HG03354 (cell line): Measurements from ENCODE around the gene FBXW8.
A peak's percentile ranks its signal among the peaks of the same experiment; 100 is the strongest.

ENCODE experiments used
- ATAC-seq: cut with Tn5 transposase; IDR thresholded peaks from one replicate; pipeline ENCODE4 v1.9.1; 2021; ENCODE audit warnings: mild to moderate bottlenecking; ENCODE audit not compliant: unreplicated experiment, poor library complexity, severe bottlenecking

Gene FBXW8

DNA sequence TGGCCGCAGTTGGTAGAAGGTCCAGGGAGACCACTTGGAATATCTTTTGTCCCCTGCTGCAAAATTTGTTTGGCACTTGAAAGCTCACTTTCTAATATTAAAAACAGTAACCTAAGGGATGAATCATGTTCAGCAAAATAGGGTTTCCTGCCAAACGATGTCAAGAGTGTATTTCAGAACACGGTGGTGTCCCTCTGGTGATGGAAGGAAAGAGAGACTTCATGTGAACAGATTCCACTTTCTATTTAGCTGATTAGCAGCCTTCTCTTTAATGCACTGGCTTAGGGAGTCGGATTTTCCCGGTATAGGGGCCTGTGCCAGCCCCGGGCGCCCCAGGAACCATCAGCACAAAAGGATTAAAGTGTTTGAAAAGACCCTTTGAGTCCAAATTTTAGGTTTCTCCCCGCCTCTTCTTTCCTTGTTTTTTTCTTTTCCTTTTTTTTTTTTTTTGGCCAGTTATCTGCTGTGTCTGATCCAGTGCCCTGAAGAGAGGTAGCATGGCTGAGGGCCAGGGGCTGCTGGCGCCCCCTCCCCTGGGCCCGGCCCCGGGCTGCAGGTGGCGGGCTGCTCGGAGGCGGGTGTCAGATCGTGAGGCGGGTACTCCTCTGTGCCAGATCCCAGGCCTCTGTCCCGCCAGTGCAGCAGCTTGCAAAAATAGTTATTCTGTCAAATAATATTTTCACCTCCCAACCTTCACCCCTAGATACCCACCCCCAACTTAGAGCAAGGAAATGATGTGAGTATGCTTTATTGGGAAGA, 100.1 kb downstream of the FBXW8 start:
- ATAC-seq, result no peak

DNA sequence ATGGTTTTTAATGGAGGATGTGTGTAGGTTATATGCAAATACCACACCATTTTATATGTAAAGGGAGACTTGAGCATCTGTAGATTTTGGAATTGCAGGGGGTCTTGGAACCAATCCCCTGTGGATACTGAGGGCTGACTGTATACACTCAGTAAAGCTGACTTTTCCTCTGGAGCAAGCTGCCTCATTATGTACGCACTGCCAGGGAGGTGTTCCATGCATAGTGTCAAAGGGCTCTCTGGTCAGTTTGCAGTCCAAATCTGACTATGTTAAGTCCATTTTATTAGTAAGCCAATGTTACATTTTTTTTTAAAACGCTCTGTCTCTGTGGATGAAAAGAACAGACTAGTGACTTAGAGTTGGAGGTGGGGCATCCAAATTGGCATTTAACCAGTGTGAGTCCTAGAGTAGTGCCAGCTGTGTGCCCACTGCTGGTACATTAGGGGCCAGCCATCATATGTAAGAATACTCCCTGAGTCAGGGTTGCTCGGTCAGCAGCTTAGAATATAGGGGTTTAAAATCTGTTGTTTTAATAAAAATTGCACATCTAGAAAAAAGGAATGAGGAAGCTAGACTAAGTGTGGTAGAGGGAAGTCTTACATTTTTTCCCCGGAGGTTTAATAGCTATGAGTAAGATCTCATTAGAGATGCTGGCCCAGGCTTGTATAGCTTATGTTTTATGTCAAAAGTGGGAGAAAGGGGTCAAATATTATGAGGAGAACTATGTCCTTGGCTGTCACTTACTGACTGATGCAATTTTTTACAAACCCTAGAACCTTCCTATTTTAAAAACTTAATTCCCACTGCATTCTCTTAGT, 101.4 kb downstream of the FBXW8 start:
- ATAC-seq, result no peak

DNA sequence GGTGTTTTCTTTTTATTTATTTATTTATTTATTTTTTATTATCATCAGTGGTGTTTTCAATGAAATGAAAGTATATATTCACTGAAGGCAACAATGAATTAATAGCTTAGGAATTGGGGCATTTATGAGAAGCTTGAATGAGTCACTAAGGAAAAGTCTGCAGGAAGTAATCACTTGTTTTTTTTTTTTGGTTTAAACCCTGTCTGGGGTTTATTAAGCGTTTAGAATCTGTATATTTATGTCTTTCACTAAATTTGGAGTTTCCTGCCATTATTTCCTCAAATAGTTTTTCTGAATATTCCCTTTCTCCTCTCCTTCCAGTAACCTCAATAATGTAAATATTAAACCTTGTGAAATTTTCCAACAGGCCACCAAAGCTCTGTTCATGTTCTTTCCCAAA, 103.0 kb downstream of the FBXW8 start:
- ATAC-seq, result no peak

DNA sequence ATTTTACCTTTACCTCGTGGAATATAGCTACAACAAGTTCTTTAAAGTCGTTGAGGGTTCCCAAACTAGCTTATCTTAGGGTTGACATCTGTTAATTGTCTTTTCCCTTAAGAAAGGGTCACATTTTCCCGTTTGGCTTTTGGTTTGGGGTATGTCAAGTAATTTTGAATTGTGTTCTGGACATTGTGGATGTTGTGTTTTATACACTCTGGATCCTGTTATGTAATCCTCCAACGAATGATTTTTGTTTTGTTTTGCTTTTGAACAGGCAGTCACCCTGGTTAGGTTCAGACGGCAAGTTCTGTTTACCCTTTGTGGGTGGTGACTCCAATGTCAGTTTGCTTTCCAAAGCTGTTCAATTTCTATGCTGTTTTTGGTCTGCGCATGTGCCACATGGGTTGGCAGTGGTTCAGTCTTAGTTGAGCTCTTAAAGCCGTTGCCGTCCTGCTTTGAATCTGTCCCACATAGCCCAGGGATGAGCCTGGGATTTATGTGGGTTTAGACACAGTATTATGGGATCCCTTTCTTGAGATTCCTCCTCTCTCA, 103.7 kb downstream of the FBXW8 start:
- ATAC-seq, result no peak

DNA sequence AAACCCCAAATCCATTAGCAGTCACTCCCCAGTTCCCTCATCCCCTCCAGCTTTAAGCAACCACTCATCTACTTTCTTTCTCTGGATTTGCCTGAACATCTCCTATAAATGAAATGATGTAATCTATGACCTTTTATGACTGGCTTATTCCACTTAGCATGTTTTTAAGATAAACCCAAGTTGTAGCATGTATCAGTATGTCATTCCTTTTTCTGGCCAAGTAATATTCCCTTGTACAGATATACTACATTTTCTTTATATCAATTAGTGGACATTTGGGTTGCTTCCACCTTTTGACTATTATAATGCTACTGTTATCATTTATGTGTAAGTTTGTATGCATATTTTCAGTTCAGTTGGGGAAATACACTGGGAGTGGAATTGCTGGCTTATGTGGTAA, 105.1 kb downstream of the FBXW8 start:
- ATAC-seq, result no peak

DNA sequence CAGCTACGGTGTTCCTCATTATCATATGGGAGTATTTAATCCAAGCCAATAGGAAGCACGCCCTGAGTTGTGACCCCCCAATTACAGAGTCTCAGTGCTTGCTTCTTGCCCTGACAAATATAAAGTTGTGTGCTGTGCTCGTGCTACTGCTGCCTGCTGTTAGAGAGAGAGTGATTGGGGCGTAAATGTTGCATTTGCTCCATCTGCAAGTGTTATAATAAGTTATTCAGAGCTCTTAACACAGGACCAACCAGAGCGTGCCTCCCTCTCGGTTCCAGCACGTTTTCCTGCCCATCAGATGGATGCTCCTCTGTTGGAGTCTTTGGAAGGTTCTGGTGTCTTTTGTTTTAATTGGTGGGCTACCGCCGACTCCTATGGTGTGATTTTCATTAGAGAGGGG, 107.1 kb downstream of the FBXW8 start:
- no peak for ATAC-seq

DNA sequence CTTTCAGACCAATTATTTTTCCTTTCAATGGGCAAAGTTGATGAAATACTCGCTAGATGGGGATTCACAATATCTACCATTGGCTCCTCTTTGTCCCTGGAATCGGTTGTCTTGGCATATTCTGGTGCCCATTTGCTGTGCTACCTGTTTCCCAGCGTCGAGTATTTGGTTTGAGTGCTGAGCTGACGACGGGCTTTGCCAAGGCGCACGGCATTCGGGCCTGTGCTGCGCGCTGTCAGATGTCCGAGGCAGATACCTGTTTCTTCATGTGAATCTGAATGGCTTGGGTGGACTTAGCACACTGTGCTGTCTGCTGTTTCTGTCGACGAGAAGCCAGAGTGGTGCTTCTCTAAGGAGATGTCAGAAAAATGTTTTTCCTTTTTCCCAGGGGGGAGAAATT, 107.5 kb downstream of the FBXW8 start:
- ATAC-seq, result no peak

DNA sequence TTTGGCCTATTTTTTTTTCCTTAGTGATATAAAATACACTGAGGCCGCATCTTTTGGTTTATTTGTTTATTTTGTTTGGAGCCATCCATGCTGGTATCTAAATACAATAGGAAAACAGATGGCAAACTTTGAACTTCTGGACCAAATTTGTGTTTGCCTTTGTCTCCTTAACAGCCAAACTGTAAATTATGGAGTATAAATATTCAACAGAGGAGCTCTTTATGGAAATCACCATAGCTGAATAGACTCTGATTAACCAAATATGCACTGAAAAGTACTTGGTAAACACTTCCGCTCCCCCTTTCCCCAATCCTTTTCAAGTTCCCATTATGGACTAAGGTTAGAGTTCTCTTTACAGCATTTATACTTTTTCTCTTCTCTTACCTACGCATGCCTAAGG, 107.9 kb downstream of the FBXW8 start:
- ATAC-seq, result no peak

DNA sequence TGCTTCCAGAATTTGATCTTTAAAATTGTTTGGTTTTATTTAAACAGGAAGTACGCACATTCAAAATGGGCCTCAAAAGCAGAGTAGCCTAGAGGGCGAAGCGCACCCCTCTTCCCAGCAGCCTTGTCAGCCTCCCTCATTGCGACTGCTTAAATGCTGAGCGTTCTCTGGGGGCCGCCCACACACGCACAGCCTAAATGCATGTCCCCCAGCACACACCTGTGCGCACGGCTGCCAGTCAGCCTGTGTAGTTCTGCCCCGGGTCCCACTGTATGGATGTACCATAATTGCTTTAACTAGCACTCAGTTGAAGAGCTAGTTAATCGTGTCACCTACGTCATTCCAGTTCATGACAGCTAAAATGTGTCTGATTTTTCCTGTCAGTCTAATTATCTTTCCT, 109.1 kb downstream of the FBXW8 start:
- ATAC-seq, result no peak

DNA sequence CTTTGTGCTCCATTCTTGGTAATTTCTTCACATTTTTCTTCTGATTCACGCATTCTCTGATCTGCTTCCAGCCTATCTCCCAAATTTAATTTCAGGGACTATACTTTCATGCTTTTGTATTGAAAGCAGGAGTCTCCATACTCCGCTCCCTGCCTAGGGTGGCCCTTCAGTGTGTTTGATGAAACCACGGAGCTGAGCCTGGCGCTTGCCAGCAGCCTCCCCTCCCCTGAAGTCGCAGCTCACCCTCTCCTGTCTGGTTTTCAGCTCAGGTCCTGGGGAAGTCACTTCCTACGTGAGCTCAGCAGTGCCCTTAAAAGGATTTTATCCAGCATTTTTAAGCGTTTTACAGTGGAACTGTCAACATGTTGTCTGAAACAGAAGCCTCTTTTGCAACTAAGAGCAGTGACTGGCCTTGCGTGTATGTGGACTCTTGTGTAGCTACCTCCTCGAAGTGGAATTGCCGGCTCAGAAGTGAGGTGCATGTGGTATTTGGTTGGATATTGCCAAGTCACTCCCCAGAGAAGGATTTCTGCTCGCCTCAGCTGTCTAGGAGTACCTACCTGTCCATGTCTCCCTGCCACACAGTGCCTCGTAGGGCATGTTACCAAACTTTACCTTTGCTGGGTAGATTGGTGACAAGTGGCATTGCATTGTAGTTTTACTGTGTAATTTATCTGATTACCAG, 109.9 kb downstream of the FBXW8 start:
- ATAC-seq, result no peak

DNA sequence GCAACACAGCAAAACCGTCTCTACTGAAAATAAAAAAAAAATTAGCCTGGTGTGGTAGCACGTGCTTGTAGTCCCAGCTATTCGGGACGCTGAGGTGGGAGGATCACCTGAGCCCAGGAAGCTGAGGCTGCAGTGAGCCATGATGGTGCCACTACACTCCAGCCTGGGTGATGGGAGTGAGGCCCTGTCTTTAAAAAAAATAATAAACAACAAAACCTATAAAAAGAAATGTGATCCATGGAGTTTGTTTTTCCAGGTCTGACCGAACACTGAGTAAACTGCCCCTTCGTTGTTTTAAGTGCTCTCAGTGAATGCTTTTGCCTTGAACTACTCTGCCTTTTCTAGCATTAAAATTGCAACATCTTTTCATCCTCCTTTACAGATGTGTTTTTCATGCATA, 111.7 kb downstream of the FBXW8 start:
- no peak for ATAC-seq

DNA sequence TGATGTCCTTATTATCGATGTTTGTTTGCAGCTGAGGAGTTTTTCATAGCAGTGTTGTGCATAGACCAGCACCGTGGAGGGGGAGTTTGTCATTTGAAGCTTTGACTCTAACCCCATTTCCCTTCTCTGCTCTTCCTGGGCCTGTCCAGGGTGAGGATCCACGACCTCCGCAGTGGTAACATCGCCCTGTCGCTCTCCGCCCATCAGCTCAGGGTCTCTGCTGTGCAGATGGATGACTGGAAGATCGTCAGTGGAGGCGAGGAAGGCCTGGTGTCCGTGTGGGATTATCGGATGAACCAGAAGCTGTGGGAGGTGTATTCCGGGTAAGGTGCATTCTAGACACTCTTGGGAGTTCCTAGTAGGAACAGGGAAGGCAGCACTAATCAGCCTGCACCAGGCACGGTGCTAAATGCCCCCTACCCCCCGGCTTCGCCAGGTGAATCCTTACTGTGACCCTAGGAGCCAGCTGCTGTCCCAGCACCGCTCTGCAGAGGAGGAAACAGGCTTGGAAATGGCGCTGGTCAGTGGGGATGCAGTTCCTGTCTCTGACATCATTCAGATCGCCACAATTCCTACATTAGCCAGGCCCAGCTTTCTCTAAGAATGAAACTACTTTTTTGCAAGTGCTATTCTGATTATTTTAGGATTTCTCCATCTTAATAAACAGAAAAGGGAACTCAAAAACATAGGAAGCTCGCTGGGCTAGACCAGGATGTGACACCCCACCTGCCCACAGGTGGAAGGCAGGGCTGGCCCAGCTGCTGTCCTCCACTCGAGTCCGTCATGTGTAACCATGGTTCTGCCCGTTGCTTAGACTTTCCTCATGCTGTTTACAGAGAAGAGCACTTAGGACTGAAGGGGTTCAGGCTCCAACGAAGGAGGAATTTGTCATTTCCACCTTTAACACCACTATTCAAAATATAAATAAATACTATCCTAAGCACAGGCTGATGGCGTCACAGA, 113.5 kb downstream of the FBXW8 start:
- ATAC-seq, result no peak

DNA sequence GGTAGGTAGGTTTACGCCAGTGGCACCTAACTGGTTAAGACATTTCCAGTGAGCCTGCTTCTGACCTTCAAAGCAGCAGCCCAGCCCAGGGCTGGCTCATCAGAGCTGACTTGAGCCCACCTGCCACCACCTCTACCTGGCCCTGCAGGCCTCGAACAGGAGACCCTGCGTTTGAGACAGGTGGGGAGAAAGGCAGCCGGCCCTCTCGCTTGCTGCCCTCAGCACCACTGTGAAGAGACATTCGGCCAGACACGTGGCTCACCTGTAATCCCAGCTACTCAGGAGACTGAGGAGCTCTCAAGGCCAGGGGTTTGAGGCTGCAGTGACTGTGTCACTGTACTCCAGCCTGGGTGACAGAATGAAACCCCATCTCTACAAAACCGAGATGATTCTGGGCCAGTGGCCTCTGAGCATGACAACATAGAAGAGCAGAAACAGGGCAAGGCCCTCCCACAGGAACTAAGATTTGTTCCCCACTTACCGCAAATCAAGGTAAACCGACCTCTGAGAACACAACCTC, 114.3 kb downstream of the FBXW8 start:
- ATAC-seq, result peak; percentile 13

DNA sequence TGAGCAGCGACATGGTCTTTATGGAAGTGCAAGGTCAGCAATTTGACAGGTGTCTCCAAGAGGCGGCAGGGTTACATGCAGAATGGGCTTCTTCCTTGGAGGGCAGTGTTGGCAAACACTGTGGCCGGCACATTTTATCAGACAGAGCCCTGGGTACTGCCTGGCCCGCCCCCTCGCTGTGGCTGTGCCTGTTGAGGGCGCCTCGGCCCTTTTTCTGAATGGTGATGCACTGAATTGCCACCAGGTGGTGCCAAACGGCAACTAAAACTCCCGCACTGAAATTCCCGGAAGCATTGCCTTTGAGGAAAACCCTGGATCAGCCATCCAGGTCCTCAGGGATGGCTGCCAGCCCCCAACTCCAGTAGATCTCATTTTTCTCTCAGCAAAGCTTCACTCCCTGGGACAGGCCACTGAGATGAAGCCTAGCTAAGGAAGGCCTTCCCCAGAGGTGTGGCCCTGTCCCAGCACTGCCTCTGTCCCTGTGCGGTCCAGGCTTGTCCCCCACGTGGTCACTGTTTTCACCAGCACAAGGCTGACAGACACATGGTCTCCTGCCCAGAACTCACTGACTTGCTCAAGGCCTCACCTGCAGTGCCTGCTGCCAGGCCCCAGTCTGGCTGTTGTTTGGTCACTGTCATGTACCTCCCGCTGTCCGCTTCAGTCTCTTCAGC, 114.9 kb downstream of the FBXW8 start:
- peak; percentile 84 for ATAC-seq

DNA sequence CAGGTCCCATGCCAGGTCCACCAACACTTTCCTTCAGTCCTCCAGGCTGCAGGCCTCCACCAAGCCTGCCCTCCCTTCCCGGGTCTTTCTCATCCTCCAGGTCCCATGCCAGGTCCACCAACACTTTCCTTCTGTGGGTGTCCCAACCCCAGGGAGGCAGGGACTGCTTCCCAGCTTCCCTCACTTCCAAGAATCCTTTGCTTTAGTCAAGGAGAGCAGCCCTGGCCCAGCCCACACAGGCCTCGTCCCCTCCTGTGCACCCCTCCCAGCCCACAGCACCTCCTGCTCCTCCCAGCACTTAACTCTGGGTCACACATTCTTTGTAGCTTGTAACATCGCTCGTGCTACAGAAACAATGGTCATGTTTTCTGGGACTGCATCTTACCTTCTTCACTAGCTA, 115.6 kb downstream of the FBXW8 start:
- no peak for ATAC-seq

DNA sequence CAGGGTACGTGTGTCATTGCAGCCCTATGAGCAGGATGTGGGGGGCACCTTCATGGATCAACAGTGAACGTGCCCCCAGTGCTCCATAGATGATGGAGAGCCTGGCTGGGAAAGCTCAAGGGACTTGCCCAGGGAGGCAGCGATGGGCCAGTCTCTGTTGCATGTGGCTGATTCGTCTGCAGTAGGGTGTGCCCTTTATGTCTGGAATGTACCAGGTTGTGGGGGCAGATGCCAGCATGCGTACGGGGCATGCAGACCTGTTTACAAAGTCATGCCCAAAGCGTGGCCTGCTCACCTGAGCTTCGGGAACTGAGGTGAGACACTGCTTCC, 116.1 kb downstream of the FBXW8 start:
- ATAC-seq, result no peak

DNA sequence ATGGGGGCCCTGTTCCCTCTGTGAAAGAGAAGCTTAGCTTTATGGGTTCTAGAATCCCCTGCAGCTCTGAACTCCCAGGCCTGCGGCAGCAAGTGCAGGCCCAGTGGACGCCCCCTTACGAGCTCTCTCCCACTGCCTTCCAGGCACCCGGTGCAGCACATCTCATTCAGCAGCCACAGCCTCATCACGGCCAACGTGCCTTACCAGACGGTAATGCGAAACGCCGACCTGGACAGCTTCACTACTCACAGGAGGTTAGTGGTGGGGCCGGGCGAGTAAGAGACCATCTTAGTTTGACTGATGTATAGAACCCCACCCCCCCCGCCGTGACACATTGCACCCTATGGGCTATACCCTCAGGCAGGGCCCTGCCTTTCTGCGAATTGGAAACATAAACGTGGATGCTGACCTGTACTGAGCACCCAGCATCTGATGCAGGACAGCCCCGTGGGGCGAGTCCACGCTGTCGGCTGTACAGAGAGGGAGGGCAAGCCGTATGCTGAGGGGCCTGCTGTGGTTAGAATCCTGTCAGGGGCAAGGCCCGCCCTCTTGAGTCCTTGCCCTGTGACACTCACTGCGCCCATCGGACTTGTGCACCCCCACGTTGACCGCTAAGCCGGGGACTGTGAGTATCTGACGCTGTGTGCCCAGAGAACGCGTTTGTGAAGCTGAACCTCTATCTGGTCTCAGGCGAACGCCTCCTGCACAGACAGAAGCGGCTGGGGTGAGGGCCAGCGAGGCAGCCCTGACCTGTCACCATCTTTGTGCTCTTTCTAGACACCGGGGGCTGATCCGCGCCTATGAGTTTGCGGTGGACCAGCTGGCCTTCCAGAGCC, 116.7 kb downstream of the FBXW8 start:
- ATAC-seq, result no peak

DNA sequence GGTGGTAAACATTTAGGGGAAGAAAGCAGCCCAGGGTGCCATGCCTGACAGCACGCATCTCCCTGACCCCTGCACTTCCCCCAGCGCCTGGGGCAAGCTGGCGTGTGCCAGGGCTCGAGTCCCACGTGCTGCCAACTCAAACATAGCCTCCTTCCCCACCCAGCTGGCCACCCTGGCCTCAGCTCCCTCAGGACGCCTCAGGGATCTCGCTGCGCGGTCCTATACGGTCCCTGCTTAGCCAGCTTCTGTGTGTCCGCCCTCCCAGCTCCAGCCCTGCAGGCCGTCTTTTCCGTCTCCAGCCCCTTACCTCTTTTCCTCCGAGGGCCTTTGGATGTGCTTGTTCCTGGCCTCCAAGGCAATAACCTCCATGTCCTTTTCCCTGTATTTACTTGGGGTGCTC, 117.5 kb downstream of the FBXW8 start:
- no peak for ATAC-seq
